Measurements from ENCODE around the gene UEVLD. TPM values are rescaled to one million over a fixed set of nuclear protein-coding genes. Genes with fewer than 3 reads are reported as not detected.

UEVLD gene
- total RNA-seq, 1 donor from 2014 or later = 36.7 TPM

GRCh38 chr11:18580113-18580766 is 8.3 kb downstream of the UEVLD start:
- no peak for TF ChIP-seq CTCF (conservative IDR thresholded peaks at IDR 0.05; ENCODE audit: low read depth, low read length)
- H3K4me3 ChIP-seq (ENCODE audit: low read depth, low read length) = no peak overlapping the region
- DNase-seq (ENCODE audit: low read depth) = no peak

- DNase-seq (ENCODE audit: low read depth) = no peak
- no peak for TF ChIP-seq CTCF (conservative IDR thresholded peaks at IDR 0.05; ENCODE audit: low read depth, low read length)
- H3K4me3 ChIP-seq (ENCODE audit: low read depth, low read length) = no peak overlapping the region
Observed at GRCh38 chr11:18578975-18579598, 9.4 kb downstream of the UEVLD start.

- no peak for DNase-seq (ENCODE audit: low read depth)
- no peak overlapping the region for H3K4me3 ChIP-seq (ENCODE audit: low read depth, low read length)
- no peak for TF ChIP-seq CTCF (conservative IDR thresholded peaks at IDR 0.05; ENCODE audit: low read depth, low read length)
Observed at GRCh38 chr11:18575361-18575760, 13.2 kb downstream of the UEVLD start.

GRCh38 chr11:18567081-18567480 is 21.5 kb downstream of the UEVLD start:
- DNase-seq (ENCODE audit: low read depth) = no peak
- TF ChIP-seq CTCF (conservative IDR thresholded peaks at IDR 0.05; ENCODE audit: low read depth, low read length) = no peak
- no peak overlapping the region for H3K4me3 ChIP-seq (ENCODE audit: low read depth, low read length)

GRCh38 chr11:18566406-18566805 is 22.1 kb downstream of the UEVLD start:
- no peak for TF ChIP-seq CTCF (conservative IDR thresholded peaks at IDR 0.05; ENCODE audit: low read depth, low read length)
- DNase-seq (ENCODE audit: low read depth) = no peak
- H3K4me3 ChIP-seq (ENCODE audit: low read depth, low read length) = no peak overlapping the region

- H3K4me3 ChIP-seq (ENCODE audit: low read depth, low read length) = no peak overlapping the region
- no peak for TF ChIP-seq CTCF (conservative IDR thresholded peaks at IDR 0.05; ENCODE audit: low read depth, low read length)
- no peak for DNase-seq (ENCODE audit: low read depth)
Observed at GRCh38 chr11:18564149-18564548, 24.4 kb downstream of the UEVLD start.
